ENCODE results near the gene DTNBP1. TPM values are rescaled to one million over a fixed set of nuclear protein-coding genes. Genes with fewer than 3 reads are reported as not detected.

DTNBP1 gene
- total and polyA plus RNA-seq, 2 of the 4 experiments (the other 2 are of a cell fraction): 4.8 to 18.7 TPM

- H3K4me2 ChIP-seq (ENCODE audit: low read depth, low read length): no peak overlapping the region
- in situ Hi-C loops (cut with MboI; ENCODE audit: low sequenced_read_pairs) (no loop called here), intact Hi-C loops (cut with micrococcal nuclease) (loop anchor here (5.0 kb wide), 1 partner anchor 33 kb away; no protein-coding TSS in a partner anchor), dilution Hi-C loops (cut with HindIII; ENCODE audit: low sequenced_read_pairs, unreplicated experiment) (no loop called here)
- H3K23ac ChIP-seq (ENCODE audit: low read depth, low read length): no peak overlapping the region
- H3K4me3 ChIP-seq (ENCODE audit: insufficient read depth, low read depth, low read length): no peak overlapping the region
- no peak overlapping the region for H2BK120ac ChIP-seq (ENCODE audit: low read depth, low read length)
- no peak overlapping the region for H2AK5ac ChIP-seq (ENCODE audit: low read depth, low read length)
- BruUV-seq (replicated peaks): no TSS peak
- peaks cover 5% of the 10 kb centered on the region; the same call in 1 of the 2 replicates for H3K9me1 ChIP-seq (ENCODE audit: insufficient read depth, low read length)
- H4K20me1 ChIP-seq (ENCODE audit: insufficient read depth, low read length): no peaks in the 10 kb centered on the region
- H4K8ac ChIP-seq (ENCODE audit: low read depth in 2 of 2, low read length in 2 of 2): no peak overlapping the region
- peaks cover 0 to 8% of the 10 kb centered on the region in 2 experiments; a peak in 2 of 4 replicates for H3K79me1 ChIP-seq (ENCODE audit: low read depth in 1 of 2, low read length in 2 of 2)
- H2BK5ac ChIP-seq (ENCODE audit: low read depth, low read length, poor library complexity, severe bottlenecking): no peak overlapping the region
- H2BK15ac ChIP-seq (ENCODE audit: low read depth, low read length): no peak overlapping the region
- no peak overlapping the region for H3K18ac ChIP-seq (ENCODE audit: low read depth, low read length)
- no peak for TF ChIP-seq USF2 (IDR thresholded peaks at IDR 0.05; ENCODE audit: low read depth, low read length)
- no peak for TF ChIP-seq NFE2L2 (IDR thresholded peaks at IDR 0.05; ENCODE audit: low read depth, low read length)
- TF ChIP-seq BHLHE40 (IDR thresholded peaks at IDR 0.05; ENCODE audit: low read depth, low read length): no peak
- no peak for TF ChIP-seq SMC3 (IDR thresholded peaks at IDR 0.05; ENCODE audit: low read depth, low read length)
- no peak for TF ChIP-seq POLR2A (IDR thresholded peaks at IDR 0.05; ENCODE audit: low read depth, low read length)
- no peak for TF ChIP-seq MAZ (IDR thresholded peaks at IDR 0.05; ENCODE audit: borderline replicate concordance, low read depth, low read length)
- no peak for TF ChIP-seq ELK1 (IDR thresholded peaks at IDR 0.05; ENCODE audit: borderline replicate concordance, low read depth, low read length)
- TF ChIP-seq CEBPB (IDR thresholded peaks at IDR 0.05; ENCODE audit: low read depth, low read length): no peak
- no peak for TF ChIP-seq CHD1 (IDR thresholded peaks at IDR 0.05; ENCODE audit: low read depth, low read length)
- no peak for TF ChIP-seq CTCF (conservative IDR thresholded peaks at IDR 0.05; ENCODE audit: low read depth, low read length)
- TF ChIP-seq RAD21 (IDR thresholded peaks at IDR 0.05; ENCODE audit: low read length): no peak
- TF ChIP-seq MXI1 (IDR thresholded peaks at IDR 0.05; ENCODE audit: borderline replicate concordance, low read depth, low read length): no peak
- no peak for TF ChIP-seq RFX5 (IDR thresholded peaks at IDR 0.05; ENCODE audit: low read depth, low read length)
- no peak for TF ChIP-seq FOS (IDR thresholded peaks at IDR 0.05; ENCODE audit: low read depth, low read length)
- TF ChIP-seq MAFK (IDR thresholded peaks at IDR 0.05; ENCODE audit: low read depth, low read length): no peak
- TF ChIP-seq RCOR1 (IDR thresholded peaks at IDR 0.05; ENCODE audit: insufficient replicate concordance, low read length): no peak
- H3K4me1 ChIP-seq (ENCODE audit: control insufficient read depth, insufficient read depth, low read length): no peaks in the 10 kb centered on the region; the same call in 1 of the 2 replicates
- no peaks in the 10 kb centered on the region for H3K9me3 ChIP-seq (ENCODE audit: control insufficient read depth, insufficient read depth, low read length)
- ATAC-seq (ENCODE audit: low read depth): no peak
- no peak for DNase-seq
- H3K27me3 ChIP-seq (ENCODE audit: control insufficient read depth, insufficient read depth, low read length): no peaks in the 10 kb centered on the region
- H3K9ac ChIP-seq (ENCODE audit: low read depth, low read length): no peak overlapping the region
- CTCF ChIA-PET: interaction anchor here (0.6 kb wide), 1 partner anchor 161 kb away, joined by 3 read pairs; no protein-coding TSS in a partner anchor
- no peak overlapping the region for H3K4ac ChIP-seq (ENCODE audit: low read depth, low read length)
- no peaks in the 10 kb centered on the region for H3K36me3 ChIP-seq (ENCODE audit: control insufficient read depth, insufficient read depth, low read length)
- H4K91ac ChIP-seq (ENCODE audit: insufficient read depth, low read depth, low read length): no peak overlapping the region
- no peak overlapping the region for H3K27ac ChIP-seq (ENCODE audit: insufficient read depth, low read length)
- no peak overlapping the region for H2BK20ac ChIP-seq (ENCODE audit: low read depth, low read length)
- WGBS, 2 experiments (ENCODE audit: extremely low coverage in 2 of 2, insufficient read length in 1 of 2): no CpG with 5 or more reads among the region's 4 CpGs
- no peak overlapping the region for H2AFZ ChIP-seq (replicated peaks; ENCODE audit: low read length, poor library complexity)
- POLR2A ChIA-PET (ENCODE audit: unreplicated experiment): no interaction called here
- H4K5ac ChIP-seq (ENCODE audit: low read depth, low read length): no peak overlapping the region
- H3K14ac ChIP-seq (replicated peaks; ENCODE audit: low read depth, low read length): no peak overlapping the region
- no peak overlapping the region for H3K56ac ChIP-seq (ENCODE audit: extremely low read depth, insufficient read depth, low read length)
- H2AK9ac ChIP-seq (replicated peaks; ENCODE audit: low read depth, low read length, poor library complexity): no peak overlapping the region
Measured at GRCh38 chr6:15553736-15554294, 109.0 kb downstream of the DTNBP1 start.
